ENCODE results near the gene COL4A2.

The COL4A2 gene

DNA sequence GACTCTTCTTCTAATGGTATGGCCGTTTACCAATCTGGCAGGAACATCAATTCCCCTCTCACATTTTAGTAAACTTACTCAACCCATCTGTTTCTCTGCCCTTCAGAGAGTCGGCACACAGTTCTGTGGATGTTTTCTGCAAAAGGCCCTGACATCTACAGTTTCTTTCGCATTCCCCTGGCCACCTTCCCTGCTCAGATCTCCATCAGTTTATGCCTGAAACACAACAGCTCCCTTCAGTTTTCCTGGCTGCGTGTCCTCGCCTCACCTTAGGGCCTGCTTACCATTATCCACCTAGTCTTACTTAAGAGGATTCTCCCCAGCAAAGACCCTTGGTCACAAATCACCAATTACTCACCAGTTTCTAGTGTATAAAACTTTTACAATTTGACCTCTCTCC, 25.3 kb upstream of the COL4A2 start:
- no peak overlapping the region for H3K4me3 ChIP-seq (ENCODE audit: low read depth, low read length)
- H3K27ac ChIP-seq, result no peak overlapping the region
- no peak for DNase-seq
- TF ChIP-seq, protein P1, sequence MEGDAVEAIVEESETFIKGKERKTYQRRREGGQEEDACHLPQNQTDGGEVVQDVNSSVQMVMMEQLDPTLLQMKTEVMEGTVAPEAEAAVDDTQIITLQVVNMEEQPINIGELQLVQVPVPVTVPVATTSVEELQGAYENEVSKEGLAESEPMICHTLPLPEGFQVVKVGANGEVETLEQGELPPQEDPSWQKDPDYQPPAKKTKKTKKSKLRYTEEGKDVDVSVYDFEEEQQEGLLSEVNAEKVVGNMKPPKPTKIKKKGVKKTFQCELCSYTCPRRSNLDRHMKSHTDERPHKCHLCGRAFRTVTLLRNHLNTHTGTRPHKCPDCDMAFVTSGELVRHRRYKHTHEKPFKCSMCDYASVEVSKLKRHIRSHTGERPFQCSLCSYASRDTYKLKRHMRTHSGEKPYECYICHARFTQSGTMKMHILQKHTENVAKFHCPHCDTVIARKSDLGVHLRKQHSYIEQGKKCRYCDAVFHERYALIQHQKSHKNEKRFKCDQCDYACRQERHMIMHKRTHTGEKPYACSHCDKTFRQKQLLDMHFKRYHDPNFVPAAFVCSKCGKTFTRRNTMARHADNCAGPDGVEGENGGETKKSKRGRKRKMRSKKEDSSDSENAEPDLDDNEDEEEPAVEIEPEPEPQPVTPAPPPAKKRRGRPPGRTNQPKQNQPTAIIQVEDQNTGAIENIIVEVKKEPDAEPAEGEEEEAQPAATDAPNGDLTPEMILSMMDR (IDR thresholded peaks at IDR 0.05; ENCODE audit: low read depth, low read length, missing control alignments), result no peak
- no peaks in the 10 kb centered on the region for H3K27me3 ChIP-seq (replicated peaks)
- H3K36me3 ChIP-seq (replicated peaks), result peaks cover 77% of the 10 kb centered on the region
- in situ Hi-C loops (cut with HindIII; ENCODE audit: low pct_ligation_motif_present, low sequenced_read_pairs), result no loop called here

DNA sequence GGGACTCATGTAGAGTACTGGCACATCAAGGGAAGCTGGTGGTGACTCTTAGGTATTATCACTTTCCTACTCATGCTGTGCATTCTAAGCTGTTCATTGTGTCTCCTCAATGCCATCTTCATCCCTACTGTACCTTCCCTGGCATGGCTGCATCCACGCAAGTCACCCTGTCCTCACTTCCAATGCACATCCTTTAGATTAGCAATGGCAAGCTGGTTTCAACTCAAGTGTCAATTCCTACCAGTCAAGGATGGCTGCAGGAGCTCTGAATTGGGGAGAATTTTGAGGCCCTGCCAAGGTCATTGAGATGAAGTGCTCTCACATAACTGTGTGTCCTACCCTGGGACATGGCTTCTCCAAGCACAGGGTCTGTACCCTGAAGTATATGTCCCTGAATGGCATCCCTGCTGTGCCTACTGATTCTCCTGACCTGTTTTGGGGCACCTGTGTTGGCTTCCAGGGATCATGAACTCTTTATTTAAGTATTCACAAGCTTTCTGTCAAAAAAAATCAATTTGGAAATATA, 24.7 kb upstream of the COL4A2 start:
- Histone ChIP-seq H3K27ac (no peak overlapping the region), H3K36me3 (replicated peaks) (peaks cover 80% of the 10 kb centered on the region), H3K4me3 (ENCODE audit: low read depth, low read length) (no peak overlapping the region), H3K27me3 (replicated peaks) (no peaks in the 10 kb centered on the region)
- in situ Hi-C loops (cut with HindIII; ENCODE audit: low pct_ligation_motif_present, low sequenced_read_pairs), result no loop called here
- no peak for DNase-seq
- TF ChIP-seq, protein P1 (IDR thresholded peaks at IDR 0.05; ENCODE audit: low read depth, low read length, missing control alignments), result no peak

DNA sequence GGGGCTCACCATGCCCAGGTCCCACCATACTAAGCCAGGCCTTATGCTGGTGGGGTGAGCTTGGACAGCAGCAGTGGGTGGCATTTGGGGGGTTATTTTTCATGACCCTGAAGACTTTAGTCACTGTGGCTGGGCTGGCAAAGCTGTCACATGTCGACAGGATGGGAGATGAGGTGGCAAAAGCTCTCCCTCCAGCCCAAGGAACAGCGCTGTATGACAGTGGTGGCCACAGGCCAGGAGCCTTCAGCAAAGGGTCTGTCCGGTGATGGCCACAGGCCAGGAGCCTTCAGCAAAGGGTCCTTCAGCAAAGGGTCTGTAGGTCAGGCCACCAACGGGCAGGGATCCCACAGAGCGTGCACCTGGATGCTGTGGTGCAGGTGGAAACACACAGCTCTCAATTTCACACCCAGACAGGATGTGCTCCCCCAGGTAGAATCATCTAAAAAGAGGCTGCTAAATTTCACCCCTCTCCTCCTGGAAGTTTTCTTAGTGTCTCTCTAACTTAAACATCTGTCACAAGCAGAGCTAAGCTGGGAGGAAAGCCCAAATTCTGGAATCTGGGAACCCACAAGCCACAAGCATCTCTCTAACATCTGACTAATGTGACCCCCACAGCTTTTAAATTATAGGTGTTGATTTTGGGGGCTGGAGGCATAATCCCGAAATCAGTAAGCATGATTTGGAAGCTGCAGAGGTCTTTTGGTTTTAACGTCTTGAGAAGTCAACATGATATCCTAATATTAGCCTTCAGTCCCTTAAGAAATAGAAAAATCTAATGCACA, 23.2 kb upstream of the COL4A2 start:
- H3K27ac ChIP-seq, result peak overlapping the region; percentile 5
- in situ Hi-C loops (cut with HindIII; ENCODE audit: low pct_ligation_motif_present, low sequenced_read_pairs), result no loop called here
- TF ChIP-seq, protein P1 (IDR thresholded peaks at IDR 0.05; ENCODE audit: low read depth, low read length, missing control alignments), result no peak
- no peak overlapping the region for H3K4me3 ChIP-seq (ENCODE audit: low read depth, low read length)
- no peak for DNase-seq
- H3K36me3 ChIP-seq (replicated peaks), result peaks cover 82% of the 10 kb centered on the region
- H3K27me3 ChIP-seq (replicated peaks), result no peaks in the 10 kb centered on the region

DNA sequence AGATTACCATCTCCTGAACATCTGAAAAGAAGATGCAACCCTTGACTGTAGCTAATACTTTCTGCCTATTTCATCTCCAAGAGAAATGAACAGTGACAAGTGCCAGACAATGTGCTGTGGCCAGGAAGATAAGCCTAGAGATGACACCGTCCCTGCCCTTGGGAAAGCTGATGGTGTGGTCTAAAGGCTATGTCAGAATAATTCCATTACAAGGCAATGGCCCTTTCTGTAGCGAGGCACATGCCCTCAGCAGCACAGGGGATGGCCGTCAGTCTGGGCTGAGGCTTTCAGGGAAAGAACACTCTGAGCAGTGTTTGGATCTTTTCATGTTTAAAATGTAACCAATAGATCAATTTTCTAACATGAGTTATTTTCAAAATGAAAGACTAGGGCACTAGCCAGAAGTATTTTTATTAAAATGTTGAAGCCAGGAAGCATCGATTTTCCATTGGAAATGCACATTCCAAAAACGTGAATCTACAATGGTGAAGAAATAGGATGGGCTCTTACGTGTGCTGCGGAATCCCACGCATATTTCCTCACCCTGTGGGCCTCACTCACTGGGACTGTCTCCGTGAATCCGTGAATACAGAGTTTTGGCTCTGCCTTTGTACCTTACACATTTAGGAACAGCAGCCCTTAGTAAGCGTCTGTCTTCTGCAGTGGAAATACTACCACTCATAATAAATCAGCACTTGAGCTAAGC, 22.2 kb upstream of the COL4A2 start:
- no peak for DNase-seq
- Histone ChIP-seq H3K27ac (peak overlapping the region; percentile 21), H3K4me3 (ENCODE audit: low read depth, low read length) (no peak overlapping the region), H3K36me3 (replicated peaks) (peaks cover 84% of the 10 kb centered on the region), H3K27me3 (replicated peaks) (no peaks in the 10 kb centered on the region)
- in situ Hi-C loops (cut with HindIII; ENCODE audit: low pct_ligation_motif_present, low sequenced_read_pairs), result no loop called here
- TF ChIP-seq, protein P1 (IDR thresholded peaks at IDR 0.05; ENCODE audit: low read depth, low read length, missing control alignments), result no peak

DNA sequence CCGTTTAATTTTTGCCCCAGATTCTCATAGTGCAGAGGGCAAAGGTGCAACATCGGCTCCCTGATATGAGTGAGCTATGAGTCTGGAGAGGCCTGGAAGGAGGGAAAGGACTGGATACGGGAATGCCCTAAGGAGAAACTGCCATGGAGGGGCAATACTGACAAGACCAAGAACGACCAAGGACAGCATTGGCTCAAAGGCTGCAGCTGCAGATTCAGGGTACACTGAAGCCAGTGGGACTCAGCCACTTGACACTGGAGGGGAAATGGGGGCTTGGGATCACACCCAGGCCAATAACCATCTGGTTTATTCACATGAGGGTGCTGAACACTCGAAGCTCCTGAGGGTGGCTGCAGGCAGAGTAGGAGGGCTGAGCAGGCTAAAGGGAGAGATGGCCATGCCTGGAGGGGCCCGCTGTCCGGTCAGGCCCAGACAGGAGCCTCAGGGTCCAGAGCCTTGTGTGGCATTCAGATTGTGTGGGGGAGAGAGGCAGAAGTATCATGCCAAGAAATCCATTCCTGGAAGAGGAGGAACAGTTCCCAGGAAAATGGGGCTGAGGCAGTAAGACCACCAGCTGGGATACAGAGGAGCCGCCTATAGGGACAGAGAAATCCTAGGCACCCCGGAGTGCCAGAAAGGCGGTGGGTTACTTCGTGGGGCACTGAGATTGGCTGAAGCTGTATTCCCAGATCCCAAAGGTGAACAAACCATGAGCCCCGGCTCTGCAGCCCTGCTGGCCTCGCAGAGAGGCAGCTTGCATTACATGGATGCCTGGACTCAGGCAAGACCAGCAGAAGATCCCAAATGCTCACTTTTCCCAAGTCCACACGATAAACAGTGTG, 20.9 kb upstream of the COL4A2 start:
- peak overlapping the region; percentile 28 for H3K27ac ChIP-seq
- in situ Hi-C loops (cut with HindIII; ENCODE audit: low pct_ligation_motif_present, low sequenced_read_pairs), result no loop called here
- H3K4me3 ChIP-seq (ENCODE audit: low read depth, low read length), result no peak overlapping the region
- no peaks in the 10 kb centered on the region for H3K27me3 ChIP-seq (replicated peaks)
- peaks cover 87% of the 10 kb centered on the region for H3K36me3 ChIP-seq (replicated peaks)
- DNase-seq, result no peak
- TF ChIP-seq, protein P1 (IDR thresholded peaks at IDR 0.05; ENCODE audit: low read depth, low read length, missing control alignments), result no peak
